GM12865 (cell line): Measurements from ENCODE around the gene HRH3.
A peak's percentile ranks its signal among the peaks of the same experiment; 100 is the strongest.

Source experiments
- DNase-seq: peaks from one replicate; pipeline ENCODE4 v3.0.0; 2010; ENCODE audit warnings: low read depth
- H3K4me3 ChIP-seq: 2 replicates; pipeline ENCODE4 v1.5.1; 2011; ENCODE audit warnings: mild to moderate bottlenecking, low read depth, low read length, control low read depth
- CTCF ChIP-seq: IDR thresholded peaks from 2 replicates; pipeline ENCODE4 v1.5.1; 2011; ENCODE audit warnings: low read length, control low read depth, low read depth, inconsistent platforms; ENCODE audit not compliant: insufficient read depth; ENCODE audit errors: missing control alignments

HRH3 gene

GRCh38 chr20:62206388-62206775 is 13.7 kb downstream of the HRH3 start:
- H3K4me3 ChIP-seq, result no peak overlapping the region

GRCh38 chr20:62205618-62206387 is 14.3 kb downstream of the HRH3 start:
- no peak for DNase-seq
- TF ChIP-seq CTCF, result no peak
- H3K4me3 ChIP-seq, result no peak overlapping the region

More at GRCh38 chr20:62206388-62206775, 13.7 kb downstream of the HRH3 start:
- no peak for TF ChIP-seq CTCF
- no peak for DNase-seq

GRCh38 chr20:62203378-62204030 is 16.6 kb downstream of the HRH3 start:
- no peak for DNase-seq
- TF ChIP-seq CTCF, result no peak
- no peak overlapping the region for H3K4me3 ChIP-seq

GRCh38 chr20:62202676-62203377 is 17.3 kb downstream of the HRH3 start:
- no peak for TF ChIP-seq CTCF
- no peak for DNase-seq
- H3K4me3 ChIP-seq, result no peak overlapping the region

GRCh38 chr20:62202083-62202395 is 18.0 kb downstream of the HRH3 start:
- H3K4me3 ChIP-seq, result no peak overlapping the region
- DNase-seq, result no peak
- TF ChIP-seq CTCF, result no peak

- no peak for TF ChIP-seq CTCF
- DNase-seq, result peak; percentile 74
- H3K4me3 ChIP-seq, result no peak overlapping the region
Observed at GRCh38 chr20:62201173-62202082, 18.6 kb downstream of the HRH3 start.
